WTC11 (cell line): Measurements from ENCODE around the gene MLEC. TPM values are rescaled to one million over a fixed set of nuclear protein-coding genes. Genes with fewer than 3 reads are reported as not detected.

Source experiments
- ATAC-seq: fragments of 200-7000 bp; cut with Tn5 transposase; 2 replicates; pipeline ENCODE4 v1.10.0; 2021; ENCODE audit warnings: mild to moderate bottlenecking, moderate library complexity
- CTCF ChIA-PET: fragments of 300-600 bp; sonication (Branson Sonifier 250); formaldehyde crosslinking; loops from one replicate; lab custom pipeline; 2021; ENCODE audit warnings: antibody characterized with exemption; lab: Charles Lee
- POLR2A ChIA-PET: fragments of 350-600 bp; sonication (Branson Sonifier 250); formaldehyde crosslinking; loops from one replicate; lab custom pipeline; 2021; ENCODE audit warnings: antibody characterized with exemption; lab: Charles Lee
- DNase-seq: peaks from one replicate; pipeline ENCODE4 v3.0.0; 2021; ENCODE audit warnings: low spot score
- H3K27ac Mint-ChIP-seq: 2 replicates; pipeline ENCODE4 v1.8.0; 2021; ENCODE audit warnings: mixed read lengths
- H3K27me3 Mint-ChIP-seq: 2 replicates; pipeline ENCODE4 v1.8.0; 2021; ENCODE audit warnings: low read depth, mild to moderate bottlenecking, moderate library complexity, mixed read lengths
- H3K36me3 Mint-ChIP-seq: 2 replicates; pipeline ENCODE4 v1.8.0; 2021; ENCODE audit warnings: mixed read lengths
- H3K4me1 Mint-ChIP-seq: 2 replicates; pipeline ENCODE4 v1.8.0; 2022; ENCODE audit warnings: mixed read lengths
- H3K4me3 Mint-ChIP-seq: 2 replicates; pipeline ENCODE4 v1.8.0; 2021; ENCODE audit warnings: mild to moderate bottlenecking, moderate library complexity, mixed read lengths
- H3K9me3 Mint-ChIP-seq: 2 replicates; pipeline ENCODE4 v1.8.0; 2021; ENCODE audit warnings: mixed read lengths
- CDX4 ChIP-seq: fragments of 250-450 bp; sonication (Bioruptor Pico); IDR thresholded peaks from 2 replicates; pipeline ENCODE4 v1.9.0; 2021; ENCODE audit warnings: moderate library complexity, mild to moderate bottlenecking, inconsistent platforms, borderline replicate concordance
- ELF4 ChIP-seq: sonication (generic); formaldehyde crosslinking; IDR thresholded peaks from 2 replicates; pipeline ENCODE4 v1.8.1; 2022; ENCODE audit warnings: low read depth, mild to moderate bottlenecking, moderate library complexity, missing genetic modification reagents
- ERG ChIP-seq: fragments of 250-450 bp; sonication (Bioruptor Pico); IDR thresholded peaks from 2 replicates; pipeline ENCODE4 v1.8.0; 2021; ENCODE audit warnings: mild to moderate bottlenecking
- FOXK1 ChIP-seq: sonication (generic); formaldehyde crosslinking; IDR thresholded peaks from 2 replicates; pipeline ENCODE4 v1.8.0; 2022; ENCODE audit warnings: mild to moderate bottlenecking, moderate library complexity, missing genetic modification reagents
- FOXP4 ChIP-seq: sonication (generic); formaldehyde crosslinking; IDR thresholded peaks from 2 replicates; pipeline ENCODE4 v1.8.0; 2022; ENCODE audit warnings: mild to moderate bottlenecking, missing genetic modification reagents
- HMGXB4 ChIP-seq: sonication (generic); formaldehyde crosslinking; IDR thresholded peaks from 2 replicates; pipeline ENCODE4 v1.8.1; 2023; ENCODE audit warnings: mild to moderate bottlenecking, moderate library complexity, missing genetic modification reagents
- KAT7 ChIP-seq: sonication (generic); formaldehyde crosslinking; IDR thresholded peaks from 2 replicates; pipeline ENCODE4 v1.8.1; 2023; ENCODE audit warnings: missing genetic modification reagents, mild to moderate bottlenecking, borderline replicate concordance
- MAX ChIP-seq: sonication (generic); formaldehyde crosslinking; IDR thresholded peaks from 2 replicates; pipeline ENCODE4 v1.8.0; 2022; ENCODE audit warnings: mild to moderate bottlenecking, missing genetic modification reagents
- MLX ChIP-seq: sonication (generic); formaldehyde crosslinking; IDR thresholded peaks from 2 replicates; pipeline ENCODE4 v1.8.1; 2023; ENCODE audit warnings: mild to moderate bottlenecking, missing genetic modification reagents, moderate library complexity
- MYBL2 ChIP-seq: sonication (generic); formaldehyde crosslinking; IDR thresholded peaks from 2 replicates; pipeline ENCODE4 v1.8.1; 2023; ENCODE audit warnings: mild to moderate bottlenecking, moderate library complexity, missing genetic modification reagents
- NFATC4 ChIP-seq: fragments of 250-450 bp; sonication (Bioruptor Pico); IDR thresholded peaks from 2 replicates; pipeline ENCODE4 v1.9.0; 2021; ENCODE audit warnings: mild to moderate bottlenecking
- NR2C2 ChIP-seq: sonication (generic); formaldehyde crosslinking; IDR thresholded peaks from 2 replicates; pipeline ENCODE4 v1.8.0; 2022; ENCODE audit warnings: mild to moderate bottlenecking, missing genetic modification reagents
- NR3C1 ChIP-seq: sonication (generic); formaldehyde crosslinking; conservative IDR thresholded peaks from 2 replicates; pipeline ENCODE4 v1.8.1; 2023; ENCODE audit warnings: low read depth, mild to moderate bottlenecking, missing genetic modification reagents
- USF1 ChIP-seq: sonication (generic); formaldehyde crosslinking; IDR thresholded peaks from 2 replicates; pipeline ENCODE4 v1.8.0; 2022; ENCODE audit warnings: mild to moderate bottlenecking, missing genetic modification reagents
- USF2 ChIP-seq: sonication (generic); formaldehyde crosslinking; IDR thresholded peaks from 2 replicates; pipeline ENCODE4 v1.8.1; 2023; ENCODE audit warnings: mild to moderate bottlenecking, missing genetic modification reagents, moderate library complexity
- ZBTB21 ChIP-seq: sonication (generic); formaldehyde crosslinking; IDR thresholded peaks from 2 replicates; pipeline ENCODE4 v1.8.1; 2023; ENCODE audit warnings: mild to moderate bottlenecking, missing genetic modification reagents, borderline replicate concordance
- ZNF219 ChIP-seq: sonication (generic); formaldehyde crosslinking; IDR thresholded peaks from 2 replicates; pipeline ENCODE4 v1.8.0; 2023; ENCODE audit warnings: missing genetic modification reagents, mild to moderate bottlenecking, borderline replicate concordance
- ZNF396 ChIP-seq: fragments of 250-450 bp; sonication (Bioruptor Pico); IDR thresholded peaks from 2 replicates; pipeline ENCODE4 v1.8.0; 2021; ENCODE audit warnings: mild to moderate bottlenecking, moderate library complexity, borderline replicate concordance
- ZNF423 ChIP-seq: fragments of 250-450 bp; sonication (Bioruptor Pico); IDR thresholded peaks from 2 replicates; pipeline ENCODE4 v2.1.2; 2022; ENCODE audit warnings: mild to moderate bottlenecking, moderate library complexity
- ZNF532 ChIP-seq: fragments of 250-450 bp; sonication (Bioruptor Pico); IDR thresholded peaks from 2 replicates; pipeline ENCODE4 v1.9.0; 2021; ENCODE audit warnings: mild to moderate bottlenecking, borderline replicate concordance
- total RNA-seq: library from RNA; stranded (reverse); gene quantifications from 3 replicates; pipeline ENCODE4 v1.2.3, GENCODE V29; 2021

The MLEC gene
- total RNA-seq, 1 experiment from 2014 or later, result 278 TPM

- CTCF ChIA-PET, result interaction anchor here (0.8 to 1.5 kb wide), 10 partner anchors 13 to 335 kb away, joined by 3 to 6 read pairs (median 3); partner anchors contain the start of genes CABP1 and POP5
- no peak for DNase-seq
- ATAC-seq, result no peak
- Mint-ChIP-seq H3K27ac (no peak overlapping the region), H3K4me3 (peak overlapping the region; percentile 70), H3K4me1 (peaks cover 13% of the 10 kb centered on the region), H3K9me3 (no peaks in the 10 kb centered on the region), H3K27me3 (peaks cover 4% of the 10 kb centered on the region; the same call in 1 of the 2 replicates), H3K36me3 (peaks cover 39% of the 10 kb centered on the region)
- POLR2A ChIA-PET, result no interaction called here
- no peak for TF ChIP-seq HMGXB4 (CRISPR knock-in tag)
- TF ChIP-seq KAT7 (CRISPR knock-in tag), result no peak
- no peak for TF ChIP-seq ZNF423
- TF ChIP-seq MLX (CRISPR knock-in tag), result no peak
- TF ChIP-seq NR3C1 (CRISPR knock-in tag), result no peak
- no peak for TF ChIP-seq ZBTB21 (CRISPR knock-in tag)
- TF ChIP-seq MYBL2 (CRISPR knock-in tag), result no peak
Observed at GRCh38 chr12:120724720-120725119, 37.8 kb downstream of the MLEC start.

GRCh38 chr12:120725151-120725658, 38.3 kb downstream of the MLEC start:
- ChIA-PET POLR2A (no interaction called here), CTCF (interaction anchor here (0.6 to 1.5 kb wide), 11 partner anchors 13 to 335 kb away, joined by 3 to 6 read pairs (median 3); partner anchors contain the start of genes CABP1 and POP5)
- Mint-ChIP-seq H3K27ac (no peak overlapping the region), H3K27me3 (peaks cover 4% of the 10 kb centered on the region; the same call in 1 of the 2 replicates), H3K9me3 (no peaks in the 10 kb centered on the region), H3K36me3 (peaks cover 37% of the 10 kb centered on the region), H3K4me3 (peak overlapping the region; percentile 70), H3K4me1 (peaks cover 13% of the 10 kb centered on the region)
- peak; percentile 19 for ATAC-seq
- no peak for DNase-seq
- TF ChIP-seq ZNF532 (CRISPR knock-in tag) (no peak), ERG (no peak), ZBTB21 (CRISPR knock-in tag) (no peak), CDX4 (CRISPR knock-in tag) (no peak), NR2C2 (CRISPR knock-in tag) (no peak), FOXP4 (CRISPR knock-in tag) (no peak), ELF4 (CRISPR knock-in tag) (no peak), MAX (CRISPR knock-in tag) (no peak), MLX (CRISPR knock-in tag) (no peak), NFATC4 (CRISPR knock-in tag) (no peak), FOXK1 (CRISPR knock-in tag) (no peak), ZNF396 (CRISPR knock-in tag) (no peak), USF2 (CRISPR knock-in tag) (no peak), ZNF219 (no peak), USF1 (CRISPR knock-in tag) (no peak)
